Measurements from ENCODE around the gene WSB1. TPM values are rescaled to one million over a fixed set of nuclear protein-coding genes. Genes with fewer than 3 reads are reported as not detected.
A peak's percentile ranks its signal among the peaks of the same experiment; 100 is the strongest.

Gene WSB1
- total and polyA plus RNA-seq, 2 donors (not counting 1 experiment from before 2014, with no cell fraction given): 123 to 217 TPM

GRCh38 chr17:27295945-27296344, 2.0 kb downstream of the WSB1 start:
- peak overlapping the region; percentile 78 for H3K4me2 ChIP-seq (replicated peaks; ENCODE audit: low read depth, low read length, poor library complexity, severe bottlenecking)
- H3K27me3 ChIP-seq (replicated peaks in 1 of 4; ENCODE audit: control extremely low read depth in 1 of 4, control insufficient read depth in 3 of 4, insufficient read depth in 4 of 4, low read length in 3 of 4): no peaks in the 10 kb centered on the region
- peak overlapping the region; percentile 7 to 99 for H3K27ac ChIP-seq (ENCODE audit: low read length in 2 of 2)
- peaks cover 85% of the 10 kb centered on the region for H3K79me2 ChIP-seq (ENCODE audit: control insufficient read depth, insufficient read depth, low read length)
- Mint-ChIP-seq H3K9me3 (ENCODE audit: insufficient read depth) (no peaks in the 10 kb centered on the region), H3K4me1 (peaks cover 58% of the 10 kb centered on the region), H3K27ac (peak overlapping the region; percentile 99), H3K4me3 (peak overlapping the region; percentile 89), H3K27me3 (no peaks in the 10 kb centered on the region)
- peaks cover 48 to 54% of the 10 kb centered on the region in 2 donors for H3K4me1 ChIP-seq (ENCODE audit: control insufficient read depth in 2 of 2, insufficient read depth in 2 of 2, low read length in 2 of 2)
- H2AFZ ChIP-seq (ENCODE audit: insufficient read depth, low read depth, low read length, poor library complexity, severe bottlenecking): no peak overlapping the region
- intact Hi-C loops (cut with micrococcal nuclease): loop anchor here (2.0 to 10.0 kb wide), 3 partner anchors 51 to 599 kb away; partner anchors contain the start of gene LYRM9
- peaks cover 36% of the 10 kb centered on the region for H4K20me1 ChIP-seq (ENCODE audit: control insufficient read depth, insufficient read depth, low read length, poor library complexity, severe bottlenecking)
- H3K36me3 ChIP-seq (replicated peaks in 1 of 2; ENCODE audit: control extremely low read depth in 1 of 2, control insufficient read depth in 1 of 2, extremely low read depth in 1 of 2, insufficient read depth in 2 of 2, low read length in 1 of 2): no peaks in the 10 kb centered on the region
- DNase-seq (no peak), ATAC-seq (ENCODE audit: low read depth) (no peak)
- H3K4me3 ChIP-seq (ENCODE audit: control extremely low read depth in 1 of 5, extremely low read depth in 1 of 5, insufficient read depth in 1 of 5, low read depth in 2 of 5, low read length in 4 of 5): peak overlapping the region; percentile 89 to 100 (median 96)
- no peaks in the 10 kb centered on the region for H3K9me3 ChIP-seq (ENCODE audit: control extremely low read depth in 1 of 3, control insufficient read depth in 2 of 3, insufficient read depth in 1 of 3, low read length in 2 of 3)
- peak overlapping the region; percentile 100 for H3K9ac ChIP-seq (ENCODE audit: low read length)
- TF ChIP-seq, protein P1, sequence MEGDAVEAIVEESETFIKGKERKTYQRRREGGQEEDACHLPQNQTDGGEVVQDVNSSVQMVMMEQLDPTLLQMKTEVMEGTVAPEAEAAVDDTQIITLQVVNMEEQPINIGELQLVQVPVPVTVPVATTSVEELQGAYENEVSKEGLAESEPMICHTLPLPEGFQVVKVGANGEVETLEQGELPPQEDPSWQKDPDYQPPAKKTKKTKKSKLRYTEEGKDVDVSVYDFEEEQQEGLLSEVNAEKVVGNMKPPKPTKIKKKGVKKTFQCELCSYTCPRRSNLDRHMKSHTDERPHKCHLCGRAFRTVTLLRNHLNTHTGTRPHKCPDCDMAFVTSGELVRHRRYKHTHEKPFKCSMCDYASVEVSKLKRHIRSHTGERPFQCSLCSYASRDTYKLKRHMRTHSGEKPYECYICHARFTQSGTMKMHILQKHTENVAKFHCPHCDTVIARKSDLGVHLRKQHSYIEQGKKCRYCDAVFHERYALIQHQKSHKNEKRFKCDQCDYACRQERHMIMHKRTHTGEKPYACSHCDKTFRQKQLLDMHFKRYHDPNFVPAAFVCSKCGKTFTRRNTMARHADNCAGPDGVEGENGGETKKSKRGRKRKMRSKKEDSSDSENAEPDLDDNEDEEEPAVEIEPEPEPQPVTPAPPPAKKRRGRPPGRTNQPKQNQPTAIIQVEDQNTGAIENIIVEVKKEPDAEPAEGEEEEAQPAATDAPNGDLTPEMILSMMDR (IDR thresholded peaks at IDR 0.05): no peak
- no peak for TF ChIP-seq EZH2 (IDR thresholded peaks at IDR 0.05; ENCODE audit: borderline replicate concordance, insufficient read depth, low read depth, low read length, poor library complexity, severe bottlenecking)
- 89% methylated on average over 3 of the region's 10 CpGs for whole genome bisulfite sequencing (ENCODE audit: insufficient coverage)
- CTCF ChIA-PET: interaction anchor here (0.7 to 6.5 kb wide), 8 partner anchors 15 to 114 kb away, joined by 3 to 50 read pairs (median 4); no protein-coding TSS in a partner anchor
- POLR2A ChIA-PET: interaction anchor here (0.7 to 0.8 kb wide), 3 partner anchors 60 to 123 kb away, joined by 4 read pairs; no protein-coding TSS in a partner anchor

DNA sequence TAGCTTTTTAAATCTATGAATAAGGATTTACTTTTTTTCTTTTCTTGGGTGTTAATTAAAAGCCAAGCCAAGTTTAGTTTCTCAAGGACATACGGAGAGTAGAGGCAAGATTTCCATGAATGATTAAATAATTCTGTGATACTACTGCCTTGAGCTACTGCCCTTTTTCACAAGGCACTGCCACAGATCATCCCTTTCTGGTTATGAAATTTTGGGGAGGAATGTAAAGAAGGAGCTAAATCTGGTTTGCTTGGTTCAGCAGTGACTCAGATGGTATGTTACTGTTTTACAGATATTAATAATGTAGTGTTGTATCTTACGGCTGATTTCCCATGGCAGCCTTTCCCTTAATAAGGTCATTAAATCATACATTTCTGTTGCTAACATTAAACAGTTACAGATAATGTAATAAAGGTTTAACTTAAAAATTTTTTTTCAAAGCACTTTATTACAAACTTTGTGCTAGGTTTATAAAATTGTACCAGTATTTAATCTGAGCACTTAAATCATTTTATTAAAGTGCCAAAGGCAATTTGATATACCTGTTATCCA, 2.6 kb downstream of the WSB1 start:
- Mint-ChIP-seq H3K9me3 (ENCODE audit: insufficient read depth) (no peaks in the 10 kb centered on the region), H3K27me3 (no peaks in the 10 kb centered on the region), H3K27ac (peak overlapping the region; percentile 99), H3K4me3 (peak overlapping the region; percentile 89), H3K4me1 (peaks cover 64% of the 10 kb centered on the region)
- peak overlapping the region; percentile 7 to 99 for H3K27ac ChIP-seq (ENCODE audit: low read length in 2 of 2)
- POLR2A ChIA-PET: interaction anchor here (0.7 to 1.1 kb wide), 4 partner anchors 53 to 123 kb away, joined by 3 to 4 read pairs (median 4); no protein-coding TSS in a partner anchor
- no peak for TF ChIP-seq EZH2 (IDR thresholded peaks at IDR 0.05; ENCODE audit: borderline replicate concordance, insufficient read depth, low read depth, low read length, poor library complexity, severe bottlenecking)
- TF ChIP-seq, protein P1 (IDR thresholded peaks at IDR 0.05): no peak
- peak overlapping the region; percentile 100 for H3K9ac ChIP-seq (ENCODE audit: low read length)
- peak overlapping the region; percentile 78 for H3K4me2 ChIP-seq (replicated peaks; ENCODE audit: low read depth, low read length, poor library complexity, severe bottlenecking)
- no CpG with 5 or more reads among the region's 2 CpGs for WGBS (ENCODE audit: insufficient coverage)
- H3K9me3 ChIP-seq (ENCODE audit: control extremely low read depth in 1 of 3, control insufficient read depth in 2 of 3, insufficient read depth in 1 of 3, low read length in 2 of 3): no peaks in the 10 kb centered on the region
- intact Hi-C loops (cut with micrococcal nuclease): loop anchor here (10.0 kb wide), 1 partner anchor 598 kb away; the partner anchor contains the start of gene LYRM9
- H3K36me3 ChIP-seq (replicated peaks in 1 of 2; ENCODE audit: control extremely low read depth in 1 of 2, control insufficient read depth in 1 of 2, extremely low read depth in 1 of 2, insufficient read depth in 2 of 2, low read length in 1 of 2): no peaks in the 10 kb centered on the region
- H3K79me2 ChIP-seq (ENCODE audit: control insufficient read depth, insufficient read depth, low read length): peaks cover 90% of the 10 kb centered on the region
- no peaks in the 10 kb centered on the region for H3K27me3 ChIP-seq (replicated peaks in 1 of 4; ENCODE audit: control extremely low read depth in 1 of 4, control insufficient read depth in 3 of 4, insufficient read depth in 4 of 4, low read length in 3 of 4)
- ATAC-seq (ENCODE audit: low read depth) (no peak), DNase-seq (no peak)
- H3K4me3 ChIP-seq (ENCODE audit: control extremely low read depth in 1 of 5, extremely low read depth in 1 of 5, insufficient read depth in 1 of 5, low read depth in 2 of 5, low read length in 4 of 5): peak overlapping the region; percentile 32 to 100 (median 92)
- CTCF ChIA-PET: interaction anchor here (0.7 to 6.5 kb wide), 10 partner anchors 15 to 115 kb away, joined by 3 to 50 read pairs (median 3); no protein-coding TSS in a partner anchor
- no peak overlapping the region for H2AFZ ChIP-seq (ENCODE audit: insufficient read depth, low read depth, low read length, poor library complexity, severe bottlenecking)
- peaks cover 41% of the 10 kb centered on the region for H4K20me1 ChIP-seq (ENCODE audit: control insufficient read depth, insufficient read depth, low read length, poor library complexity, severe bottlenecking)
- peaks cover 48 to 57% of the 10 kb centered on the region in 2 donors for H3K4me1 ChIP-seq (ENCODE audit: control insufficient read depth in 2 of 2, insufficient read depth in 2 of 2, low read length in 2 of 2)

Measured in B cell (primary cell).